Pancreas (tissue), 10 donors: ENCODE data around the gene HIRIP3. TPM values are rescaled to one million over a fixed set of nuclear protein-coding genes. Genes with fewer than 3 reads are reported as not detected.

Experiments
- ATAC-seq, 4 donors: fragments of 200-7000 bp; cut with Tn5 transposase; one replicate each; pipeline versions ENCODE4 v1.8.0 to v1.9.1; 2020; ENCODE audit warnings: mild to moderate bottlenecking in 4 of 4, moderate library complexity in 4 of 4
- DNase-seq, 6 donors: peaks; one replicate each; pipeline ENCODE4 v3.0.0-alpha.2; 2020
- FAIRE-seq: peaks from 2 replicates; lab custom pipeline; 2012; peaks lifted over from hg19 to GRCh38; lab: Jason Lieb, UNC
- H3K27ac ChIP-seq, 4 donors: fragments of 200-600 bp; sonication (generic); 1 replicate in 3 of 4; 2 replicates in 1 of 4; pipeline versions ENCODE4 v1.5.0 to v1.8.0; 2020
- H3K27me3 ChIP-seq, 4 donors: fragments of 200-600 bp; one replicate each; pipeline ENCODE4 v1.8.0; 2021
- H3K36me3 ChIP-seq, 3 donors: fragments of 200-600 bp; sonication (generic) in 1 of 3; one replicate each; pipeline versions ENCODE4 v1.5.0 to v1.8.0; 2020 to 2021
- H3K4me1 ChIP-seq, 3 donors: fragments of 200-600 bp; one replicate each; pipeline ENCODE4 v1.8.0; 2021
- H3K4me3 ChIP-seq, 4 donors: fragments of 200-600 bp; sonication (generic) in 2 of 4; one replicate each; pipeline versions ENCODE4 v1.5.0 to v1.8.0; 2020 to 2021
- H3K9me3 ChIP-seq, 4 donors: fragments of 200-600 bp; one replicate each; pipeline ENCODE4 v1.8.0; 2021
- whole genome bisulfite sequencing, 2 donors: extraction: QIAGEN DNeasy Blood & Tissue Kit; methylation state at CpG; one replicate each; pipeline ENCODE4 v1.1.7; 2013; 5-methylcytosine and 5-hydroxymethylcytosine counted together
- intact Hi-C, 3 donors: fragments of 100-400 bp; cut with DNase I; formaldehyde crosslinking; loops; one replicate each; pipeline versions ENCODE4 v1.11.1 to v1.14.2; 2022
- polyA plus RNA-seq, 2 donors: library from polyadenylated mRNA; stranded (reverse); fragments of 200-250 nt; gene quantifications; one replicate each; pipeline ENCODE4 v1.2.3, GENCODE V29; 2013
- total RNA-seq, 6 donors: library from RNA; stranded (reverse); fragmentation: NEBNext Ultra II Directional in 4 of 6; extraction: Animal tissue kit (Norgen Biotek cat#: 25700) in 4 of 6; gene quantifications; one replicate each; pipeline versions ENCODE4 v1.2.1 to v1.2.4, GENCODE V29; 2021 to 2023
- TF ChIP-seq, protein P1 (sequence below), 4 donors: fragments of 200-600 bp; sonication (generic) in 3 of 4; IDR thresholded peaks; one replicate each; pipeline versions ENCODE4 v1.5.0 to v1.8.0; 2021; ENCODE audit warnings: antibody characterized with exemption in 4 of 4
- donor health status: healthy with polysubstance abuse.
- donor health status: DM: no; HTN: no; CAD: no; lungs with moderate emphysema.
- donor health status: DM: no; HTN: no; CAD: no.
- donor health status: control.
- donor health status: control.
- donor health status: Bipolar disorder and iron deficiency.
- donor health status: DM: yes; HTN: yes; CAD: no.
- donor health status: DM: no; HTN: no; CAD: no.
- donor health status: DM: no; HTN: no; CAD: no.
- donor health status: DM: yes; HTN: yes; CAD: no.

HIRIP3 gene
- total and polyA plus RNA-seq, 8 donors: 4.4 to 16.8 (median 7.3) TPM

DNA sequence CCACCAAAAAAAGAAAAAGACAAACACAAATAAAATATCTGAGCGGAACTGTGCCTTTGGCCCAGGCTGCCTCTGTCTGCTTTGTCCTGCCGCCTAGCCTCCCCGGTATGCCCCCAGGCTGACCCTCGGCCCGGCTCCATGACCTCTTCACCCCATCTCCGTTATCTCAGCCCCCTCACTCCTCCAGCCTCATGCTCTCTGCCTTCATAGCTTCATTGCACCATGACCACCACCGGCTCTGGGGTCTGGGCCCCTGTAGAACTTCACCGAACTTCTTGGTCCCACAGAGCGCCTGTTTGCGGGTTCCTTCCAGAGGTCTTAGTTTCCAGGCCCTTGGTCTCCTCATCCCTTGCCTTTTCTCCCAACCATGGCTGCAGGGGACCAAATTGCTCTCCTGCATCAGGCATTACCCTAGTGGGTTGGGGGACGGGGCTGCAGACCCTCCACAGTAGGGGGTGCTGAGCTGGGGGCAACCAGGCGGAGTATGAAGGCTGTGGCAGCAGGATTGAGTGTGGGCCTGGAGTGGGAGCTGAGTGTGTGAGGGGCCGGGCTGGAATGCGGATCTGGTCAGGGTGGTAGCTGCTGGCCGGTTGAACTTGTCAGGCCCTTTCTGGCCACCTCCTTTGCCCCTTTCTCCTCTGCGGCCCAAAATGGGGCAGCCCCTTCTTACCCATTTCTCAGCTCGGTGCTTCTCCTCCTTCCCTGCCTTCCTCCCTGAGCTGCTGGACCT lies 6.9 kb downstream of the HIRIP3 start:
- FAIRE-seq (no peak), ATAC-seq (no peak), DNase-seq (peak in 1 of 6 donors; percentile 17)
- no peak overlapping the region for H3K27ac ChIP-seq
- intact Hi-C loops: no loop called here
- H3K4me1 ChIP-seq: no peaks in the 10 kb centered on the region
- TF ChIP-seq, protein P1, sequence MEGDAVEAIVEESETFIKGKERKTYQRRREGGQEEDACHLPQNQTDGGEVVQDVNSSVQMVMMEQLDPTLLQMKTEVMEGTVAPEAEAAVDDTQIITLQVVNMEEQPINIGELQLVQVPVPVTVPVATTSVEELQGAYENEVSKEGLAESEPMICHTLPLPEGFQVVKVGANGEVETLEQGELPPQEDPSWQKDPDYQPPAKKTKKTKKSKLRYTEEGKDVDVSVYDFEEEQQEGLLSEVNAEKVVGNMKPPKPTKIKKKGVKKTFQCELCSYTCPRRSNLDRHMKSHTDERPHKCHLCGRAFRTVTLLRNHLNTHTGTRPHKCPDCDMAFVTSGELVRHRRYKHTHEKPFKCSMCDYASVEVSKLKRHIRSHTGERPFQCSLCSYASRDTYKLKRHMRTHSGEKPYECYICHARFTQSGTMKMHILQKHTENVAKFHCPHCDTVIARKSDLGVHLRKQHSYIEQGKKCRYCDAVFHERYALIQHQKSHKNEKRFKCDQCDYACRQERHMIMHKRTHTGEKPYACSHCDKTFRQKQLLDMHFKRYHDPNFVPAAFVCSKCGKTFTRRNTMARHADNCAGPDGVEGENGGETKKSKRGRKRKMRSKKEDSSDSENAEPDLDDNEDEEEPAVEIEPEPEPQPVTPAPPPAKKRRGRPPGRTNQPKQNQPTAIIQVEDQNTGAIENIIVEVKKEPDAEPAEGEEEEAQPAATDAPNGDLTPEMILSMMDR (IDR thresholded peaks at IDR 0.05): no peak
- no peaks in the 10 kb centered on the region for H3K9me3 ChIP-seq
- WGBS, 2 donors: 93 to 95% methylated on average over 16 to 17 of the region's 17 CpGs
- no peak overlapping the region for H3K4me3 ChIP-seq
- peaks cover 0 to 40% (median 18%) of the 10 kb centered on the region in 3 donors for H3K36me3 ChIP-seq
- no peaks in the 10 kb centered on the region for H3K27me3 ChIP-seq

DNA sequence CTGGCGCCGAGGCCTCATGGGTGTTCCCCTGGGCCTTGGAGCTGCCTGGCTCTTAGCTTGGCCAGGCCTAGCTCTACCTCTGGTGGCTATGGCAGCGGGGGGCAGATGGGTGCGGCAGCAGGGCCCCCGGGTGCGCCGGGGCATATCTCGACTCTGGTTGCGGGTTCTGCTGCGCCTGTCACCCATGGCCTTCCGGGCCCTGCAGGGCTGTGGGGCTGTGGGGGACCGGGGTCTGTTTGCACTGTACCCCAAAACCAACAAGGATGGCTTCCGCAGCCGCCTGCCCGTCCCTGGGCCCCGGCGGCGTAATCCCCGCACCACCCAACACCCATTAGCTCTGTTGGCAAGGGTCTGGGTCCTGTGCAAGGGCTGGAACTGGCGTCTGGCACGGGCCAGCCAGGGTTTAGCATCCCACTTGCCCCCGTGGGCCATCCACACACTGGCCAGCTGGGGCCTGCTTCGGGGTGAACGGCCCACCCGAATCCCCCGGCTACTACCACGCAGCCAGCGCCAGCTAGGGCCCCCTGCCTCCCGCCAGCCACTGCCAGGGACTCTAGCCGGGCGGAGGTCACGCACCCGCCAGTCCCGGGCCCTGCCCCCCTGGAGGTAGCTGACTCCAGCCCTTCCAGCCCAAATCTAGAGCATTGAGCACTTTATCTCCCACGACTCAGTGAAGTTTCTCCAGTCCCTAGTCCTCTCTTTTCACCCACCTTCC lies 7.9 kb downstream of the HIRIP3 start:
- intact Hi-C loops: no loop called here
- H3K4me3 ChIP-seq: no peak overlapping the region
- H3K9me3 ChIP-seq: no peaks in the 10 kb centered on the region
- H3K4me1 ChIP-seq: no peaks in the 10 kb centered on the region
- FAIRE-seq (no peak), ATAC-seq (no peak), DNase-seq (peak in 1 of 6 donors; percentile 32)
- peaks cover 0 to 49% (median 25%) of the 10 kb centered on the region in 3 donors for H3K36me3 ChIP-seq
- TF ChIP-seq, protein P1 (IDR thresholded peaks at IDR 0.05): no peak
- H3K27ac ChIP-seq: no peak overlapping the region
- WGBS, 2 donors: 92 to 95% methylated on average over 29 to 35 of the region's 35 CpGs
- no peaks in the 10 kb centered on the region for H3K27me3 ChIP-seq

DNA sequence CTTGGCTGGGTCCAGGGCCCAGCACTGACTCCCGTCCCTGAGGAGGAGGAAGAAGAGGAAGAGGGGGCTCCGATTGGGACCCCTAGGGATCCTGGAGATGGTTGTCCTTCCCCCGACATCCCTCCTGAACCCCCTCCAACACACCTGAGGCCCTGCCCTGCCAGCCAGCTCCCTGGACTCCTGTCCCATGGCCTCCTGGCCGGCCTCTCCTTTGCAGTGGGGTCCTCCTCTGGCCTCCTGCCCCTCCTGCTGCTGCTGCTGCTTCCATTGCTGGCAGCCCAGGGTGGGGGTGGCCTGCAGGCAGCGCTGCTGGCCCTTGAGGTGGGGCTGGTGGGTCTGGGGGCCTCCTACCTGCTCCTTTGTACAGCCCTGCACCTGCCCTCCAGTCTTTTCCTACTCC lies 8.5 kb downstream of the HIRIP3 start:
- Histone ChIP-seq H3K36me3 (peaks cover 0 to 55% (median 31%) of the 10 kb centered on the region in 3 donors), H3K27me3 (no peaks in the 10 kb centered on the region), H3K4me1 (no peaks in the 10 kb centered on the region), H3K27ac (no peak overlapping the region), H3K4me3 (no peak overlapping the region), H3K9me3 (no peaks in the 10 kb centered on the region)
- FAIRE-seq (no peak), ATAC-seq (no peak), DNase-seq (no peak)
- TF ChIP-seq, protein P1 (IDR thresholded peaks at IDR 0.05): no peak
- 93 to 100% methylated on average over 2 to 5 of the region's 5 CpGs for WGBS, 2 donors
- intact Hi-C loops: no loop called here

DNA sequence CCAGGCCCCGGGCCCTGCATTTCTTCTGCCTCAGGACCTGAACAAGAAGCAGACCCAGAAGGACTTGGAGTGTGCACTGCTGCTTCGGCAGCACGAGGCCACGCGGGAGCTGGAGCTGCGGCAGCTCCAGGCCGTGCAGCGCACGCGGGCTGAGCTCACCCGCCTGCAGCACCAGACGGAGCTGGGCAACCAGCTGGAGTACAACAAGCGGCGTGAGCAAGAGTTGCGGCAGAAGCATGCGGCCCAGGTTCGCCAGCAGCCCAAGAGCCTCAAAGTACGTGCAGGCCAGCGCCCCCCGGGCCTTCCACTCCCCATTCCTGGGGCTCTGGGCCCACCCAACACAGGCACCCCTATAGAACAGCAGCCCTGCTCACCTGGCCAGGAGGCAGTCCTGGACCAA lies 9.2 kb downstream of the HIRIP3 start:
- FAIRE-seq (no peak), ATAC-seq (no peak), DNase-seq (no peak)
- TF ChIP-seq, protein P1 (IDR thresholded peaks at IDR 0.05): no peak
- Histone ChIP-seq H3K4me3 (no peak overlapping the region), H3K27ac (no peak overlapping the region), H3K9me3 (no peaks in the 10 kb centered on the region), H3K27me3 (no peaks in the 10 kb centered on the region), H3K4me1 (no peaks in the 10 kb centered on the region), H3K36me3 (peaks cover 0 to 62% (median 35%) of the 10 kb centered on the region in 3 donors)
- WGBS, 2 donors: 92 to 93% methylated on average over 20 of the region's 20 CpGs
- intact Hi-C loops: no loop called here
